GM12892 (cell line): Measurements from ENCODE around the gene MICAL3.
A peak's percentile ranks its signal among the peaks of the same experiment; 100 is the strongest.

ENCODE experiments used
- DNase-seq: peaks from one replicate; pipeline ENCODE4 v3.0.0; 2011; ENCODE audit not compliant: insufficient read length
- FAIRE-seq: peaks from 2 replicates; lab custom pipeline; 2011; peaks lifted over from hg19 to GRCh38; lab: Jason Lieb, UNC
- POLR2A ChIP-seq: IDR thresholded peaks from 2 replicates; pipeline ENCODE4 v1.6.1; 2011; ENCODE audit warnings: low read depth, low read length, control low read depth
- POLR2AphosphoS5 ChIP-seq: IDR thresholded peaks from 2 replicates; pipeline ENCODE4 v1.6.1; 2011; ENCODE audit warnings: low read depth, low read length, control low read depth
- TAF1 ChIP-seq: IDR thresholded peaks from 2 replicates; pipeline ENCODE4 v1.6.1; 2011; ENCODE audit warnings: low read depth, mild to moderate bottlenecking, control low read depth, low read length, borderline replicate concordance

MICAL3 gene

DNA sequence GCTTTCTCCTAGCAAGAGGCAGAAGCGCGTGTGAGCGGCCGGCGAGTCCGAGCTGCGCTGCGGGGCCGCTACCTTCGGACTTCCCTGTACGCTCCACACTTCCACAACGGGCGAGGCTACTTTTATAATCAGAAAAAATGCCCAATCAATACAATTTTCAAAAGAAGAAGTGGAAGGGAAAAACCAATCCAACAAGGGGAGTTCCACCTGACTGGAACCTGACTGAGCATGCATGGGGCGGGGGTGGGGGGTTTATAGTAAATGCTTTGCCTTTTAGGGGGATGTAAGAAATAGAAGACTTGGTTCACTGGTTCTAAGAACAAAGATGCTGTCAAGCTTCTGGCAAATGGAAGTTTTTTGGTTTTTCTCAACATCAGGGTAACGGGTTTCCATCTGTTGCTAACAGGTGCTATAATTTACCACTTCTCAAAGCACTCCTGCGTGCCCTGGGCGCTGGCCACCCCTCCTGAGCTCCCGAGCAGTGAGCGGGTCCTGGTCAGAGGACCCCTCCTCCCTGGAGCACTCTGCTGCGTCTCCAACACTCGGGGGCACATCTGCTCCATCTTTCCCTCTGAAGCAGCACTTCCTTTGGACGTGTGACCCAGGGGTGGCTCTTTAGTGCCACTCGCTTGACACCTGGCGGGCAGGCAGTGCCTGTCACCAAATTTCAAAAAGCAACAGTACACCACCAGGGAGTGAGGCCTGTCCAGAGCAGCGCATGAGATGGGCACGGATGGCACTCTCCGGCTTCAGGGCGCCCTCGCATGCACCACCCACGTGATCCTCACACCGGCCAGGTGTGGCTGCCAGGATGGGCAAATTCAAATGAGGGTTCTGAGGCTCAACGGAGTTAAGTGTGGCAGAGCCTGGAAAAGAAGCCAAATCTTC lies 228.5 kb downstream of the MICAL3 start:
- TF ChIP-seq POLR2AphosphoS5: peak; percentile 83
- no peak for TF ChIP-seq TAF1
- peak; percentile 73 for TF ChIP-seq POLR2A
- FAIRE-seq: peak; percentile 51
- DNase-seq: peak; percentile 57

DNA sequence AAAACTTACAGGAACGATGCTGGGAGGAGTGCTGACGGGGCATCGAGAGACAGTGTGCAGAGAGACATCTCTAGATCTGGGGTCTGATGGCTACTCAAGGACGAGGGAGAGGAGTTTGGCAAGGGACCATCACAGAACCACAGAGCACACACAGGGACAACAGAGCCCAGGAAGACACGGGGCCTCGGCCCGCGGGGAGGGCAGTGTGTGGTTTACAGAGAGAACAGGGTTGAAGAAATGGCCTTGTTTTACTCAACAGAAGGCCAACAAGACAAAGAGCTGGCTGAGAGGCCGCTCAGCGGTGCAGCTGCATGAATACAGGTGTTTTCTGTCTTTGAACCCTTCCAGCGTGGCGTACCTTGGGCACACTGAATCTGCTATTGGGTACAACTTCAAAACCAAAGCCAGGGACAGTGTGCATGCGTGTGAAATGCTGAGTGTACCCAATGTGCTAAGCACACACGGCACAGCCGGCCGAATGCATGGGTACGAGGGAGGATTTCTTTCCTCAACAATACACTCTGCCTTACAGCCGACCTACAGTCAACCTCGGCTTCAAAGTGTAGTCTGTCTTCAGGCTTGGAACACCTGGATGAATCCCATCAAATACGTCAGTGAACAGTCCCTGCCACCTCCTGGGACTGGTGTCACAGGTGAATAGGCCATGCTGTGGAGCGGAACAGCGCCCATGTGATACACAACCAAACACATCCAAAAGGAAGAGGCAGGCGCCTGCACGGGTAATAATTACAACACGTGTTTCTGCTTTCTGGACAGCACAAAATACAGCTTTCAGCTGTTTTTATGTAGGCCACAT lies 229.4 kb downstream of the MICAL3 start:
- TF ChIP-seq POLR2AphosphoS5 (no peak; the same call in 1 of the 2 replicates), TAF1 (no peak), POLR2A (no peak)
- no peak for DNase-seq
- peak; percentile 73 for FAIRE-seq

- TF ChIP-seq TAF1 (no peak), POLR2AphosphoS5 (no peak), POLR2A (no peak)
- DNase-seq (no peak), FAIRE-seq (no peak)
Observed at GRCh38 chr22:17792854-17793434, 231.4 kb downstream of the MICAL3 start.

GRCh38 chr22:17792299-17792698 lies 232.1 kb downstream of the MICAL3 start:
- TF ChIP-seq POLR2AphosphoS5: no peak
- TF ChIP-seq POLR2A: no peak
- no peak for DNase-seq
- no peak for FAIRE-seq

GRCh38 chr22:17791196-17791595 lies 233.2 kb downstream of the MICAL3 start:
- TF ChIP-seq POLR2AphosphoS5 (no peak), TAF1 (no peak), POLR2A (no peak)
- no peak for FAIRE-seq

DNA sequence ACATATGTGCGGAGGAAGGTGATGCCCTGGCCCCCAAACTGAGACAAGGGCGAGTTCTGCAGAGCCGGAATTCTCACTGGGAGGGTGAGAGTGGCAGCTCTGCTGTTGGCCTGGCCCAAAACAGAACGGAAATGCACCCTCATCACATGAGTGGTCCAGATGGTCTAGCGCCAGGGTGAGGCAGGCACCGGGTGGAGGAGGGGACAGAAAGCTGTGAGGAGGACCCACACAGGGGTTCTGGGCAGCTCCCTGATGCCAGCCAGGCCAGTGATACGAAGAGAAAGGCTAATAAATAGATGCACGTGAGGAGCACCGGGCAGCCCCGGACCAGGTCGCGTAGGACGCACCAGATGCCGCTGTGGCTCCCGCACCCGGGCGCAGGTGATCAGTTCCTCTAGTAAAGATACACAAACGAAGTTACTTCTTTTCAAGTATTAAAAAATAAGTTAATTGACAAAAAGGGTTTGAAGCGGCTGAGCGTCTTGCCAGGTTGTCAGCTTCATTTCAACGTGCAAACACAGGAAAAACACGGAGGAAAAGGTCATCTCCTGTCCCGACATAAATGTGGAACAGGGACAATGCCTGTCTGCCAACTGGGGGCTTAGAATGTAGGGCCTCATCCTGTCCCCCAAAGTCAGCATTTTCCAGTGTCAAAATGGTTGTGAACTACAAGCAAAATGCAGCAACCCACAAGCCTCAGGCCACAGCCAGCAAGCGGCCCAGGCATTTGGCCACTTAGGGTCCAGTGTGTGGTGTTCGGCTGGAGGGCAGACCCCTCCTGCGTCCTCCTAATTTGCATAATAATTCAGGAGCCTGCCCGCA lies 234.8 kb downstream of the MICAL3 start:
- no peak for DNase-seq
- TF ChIP-seq POLR2A (no peak), TAF1 (no peak), POLR2AphosphoS5 (no peak)
- no peak for FAIRE-seq

More at GRCh38 chr22:17791196-17791595, 233.2 kb downstream of the MICAL3 start:
- no peak for DNase-seq

DNA sequence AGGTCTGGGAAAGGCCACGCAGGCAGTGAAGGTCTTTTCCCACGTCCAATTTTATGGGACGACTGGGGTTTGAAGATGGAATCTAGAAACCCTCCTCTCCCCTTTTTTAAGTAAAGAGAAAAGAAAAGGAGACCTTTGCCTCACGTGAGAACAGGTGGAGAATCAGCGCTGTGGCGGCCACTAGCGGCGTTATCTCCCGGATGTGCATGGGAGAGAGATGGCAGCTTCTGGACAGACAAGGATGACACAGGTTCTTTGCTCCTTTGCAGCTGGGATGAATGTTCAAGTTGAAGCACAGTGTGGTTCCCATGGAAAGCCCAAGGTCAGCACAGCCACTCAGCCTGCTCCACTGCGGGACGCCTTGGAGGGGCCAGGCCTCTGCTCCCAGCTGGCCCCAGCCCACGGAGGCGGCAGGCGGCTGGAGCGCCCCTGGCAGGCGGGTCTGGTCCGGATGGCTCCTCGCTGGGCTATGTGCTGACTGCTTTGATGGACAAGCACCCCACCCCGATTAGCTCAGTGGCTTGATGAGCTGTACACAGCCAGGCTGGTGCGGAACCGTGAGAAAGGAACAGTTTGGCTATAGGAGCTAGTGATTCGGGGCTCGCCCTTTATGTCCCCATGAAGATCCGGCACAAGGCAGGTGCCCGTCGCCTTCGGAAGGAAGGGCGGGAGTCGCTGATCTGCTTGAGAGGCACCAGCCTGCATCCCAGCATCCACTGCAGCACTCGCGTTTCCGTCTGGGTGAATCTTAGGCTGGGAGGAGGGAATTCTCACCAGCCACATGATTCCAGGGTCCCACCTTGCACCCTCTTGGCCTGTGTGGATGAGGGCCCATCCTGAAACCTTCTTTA lies 235.6 kb downstream of the MICAL3 start:
- FAIRE-seq: no peak
- no peak for DNase-seq
- TF ChIP-seq TAF1 (no peak), POLR2AphosphoS5 (no peak), POLR2A (no peak)

DNA sequence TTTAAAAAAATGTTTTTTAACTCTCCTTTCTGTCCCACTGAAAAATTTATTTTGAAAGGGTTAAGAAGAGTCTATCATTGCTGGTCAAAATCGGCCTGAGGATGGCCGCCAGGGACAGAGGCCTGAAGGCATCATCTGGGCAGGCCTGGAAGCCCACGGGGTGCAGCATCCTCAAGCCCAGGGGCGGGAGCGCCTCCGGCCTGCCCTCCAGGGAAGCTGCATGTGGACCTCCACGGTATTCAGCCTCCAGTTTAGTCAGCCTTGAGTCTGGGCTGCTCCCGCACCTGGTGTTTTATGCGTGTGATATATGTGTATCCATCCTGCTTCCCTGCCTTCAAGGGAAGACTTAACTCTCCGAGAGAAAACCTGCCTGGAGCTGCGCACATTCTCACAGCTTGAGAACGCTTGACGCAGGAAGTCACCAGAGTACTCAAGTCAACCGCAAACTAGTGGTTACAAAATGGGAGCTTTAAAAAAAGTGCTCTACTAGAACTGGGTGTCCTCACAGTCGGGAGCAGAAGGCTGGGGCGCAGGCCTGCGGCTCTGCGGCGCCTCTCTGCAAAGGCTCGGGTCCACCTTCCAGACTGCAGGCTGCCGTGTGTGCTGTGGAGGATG lies 236.5 kb downstream of the MICAL3 start:
- DNase-seq (no peak), FAIRE-seq (no peak)
- TF ChIP-seq POLR2AphosphoS5 (no peak), POLR2A (no peak), TAF1 (no peak)

DNA sequence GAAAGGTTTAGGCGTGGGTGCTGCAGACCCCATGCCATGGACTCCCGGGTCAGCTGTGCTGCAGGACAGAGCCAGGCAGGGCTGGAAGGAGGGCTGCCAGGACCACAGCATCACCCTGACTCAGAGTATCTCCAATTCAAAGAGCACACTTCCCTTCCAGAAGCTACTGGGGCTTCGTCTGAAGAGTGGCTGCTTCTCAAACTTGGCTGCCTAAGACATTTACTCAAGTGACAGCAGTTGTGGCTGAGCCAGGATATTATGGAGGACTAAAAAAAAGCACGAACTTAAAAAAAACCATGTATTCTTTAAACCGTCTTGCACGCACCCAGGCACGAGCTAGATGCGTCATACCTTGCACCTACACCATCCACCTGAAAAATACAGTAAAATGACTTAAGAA lies 237.1 kb downstream of the MICAL3 start:
- TF ChIP-seq TAF1: no peak
- TF ChIP-seq POLR2AphosphoS5: no peak
- TF ChIP-seq POLR2A: no peak
- no peak for FAIRE-seq
- no peak for DNase-seq
